ENCODE measurements around the gene C6orf132.

C6orf132 gene

DNA sequence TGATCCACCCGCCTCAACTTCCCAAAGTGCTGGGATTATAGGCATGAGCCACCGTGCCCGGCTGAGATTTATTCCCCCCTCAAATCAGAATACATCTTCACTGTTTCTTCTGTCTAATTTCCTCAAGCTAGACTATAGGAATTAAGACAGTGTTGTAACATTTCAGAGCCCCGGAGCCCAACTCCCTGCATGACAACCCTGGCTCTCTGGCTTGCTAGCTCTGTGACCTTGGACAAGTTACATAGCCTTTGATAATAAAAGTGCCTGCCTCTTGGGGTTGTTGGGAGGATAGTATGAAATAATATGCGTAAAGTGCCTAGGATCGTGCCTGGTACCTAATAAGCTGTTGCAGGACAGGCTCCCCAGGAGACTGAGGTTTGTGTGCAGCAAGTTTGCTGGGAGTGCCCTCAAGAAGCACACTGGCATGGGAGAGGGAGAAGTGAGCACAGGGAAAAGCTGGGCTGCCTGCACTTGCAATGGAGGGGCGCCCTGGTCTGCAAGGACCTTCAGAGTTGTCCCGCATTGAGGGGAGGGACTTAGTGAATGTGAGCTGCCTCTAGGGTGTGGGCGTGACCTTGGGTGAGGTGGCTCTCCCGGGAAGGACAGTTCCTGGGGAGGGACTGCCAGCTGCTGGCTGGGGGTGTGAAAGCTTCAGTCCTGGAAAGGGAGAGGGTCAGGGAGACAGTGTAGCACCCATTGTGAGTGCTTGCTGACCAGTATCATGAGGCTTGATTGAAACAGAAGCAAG is 48.7 kb downstream of the C6orf132 start:
- Mint-ChIP-seq H3K27me3 (ENCODE audit: low read depth) (no peaks in the 10 kb centered on the region), H3K9me3 (no peaks in the 10 kb centered on the region), H3K36me3 (ENCODE audit: low read depth) (no peaks in the 10 kb centered on the region), H3K4me3 (no peak overlapping the region), H3K4me1 (ENCODE audit: low read depth) (no peaks in the 10 kb centered on the region), H3K27ac (no peak overlapping the region)

DNA sequence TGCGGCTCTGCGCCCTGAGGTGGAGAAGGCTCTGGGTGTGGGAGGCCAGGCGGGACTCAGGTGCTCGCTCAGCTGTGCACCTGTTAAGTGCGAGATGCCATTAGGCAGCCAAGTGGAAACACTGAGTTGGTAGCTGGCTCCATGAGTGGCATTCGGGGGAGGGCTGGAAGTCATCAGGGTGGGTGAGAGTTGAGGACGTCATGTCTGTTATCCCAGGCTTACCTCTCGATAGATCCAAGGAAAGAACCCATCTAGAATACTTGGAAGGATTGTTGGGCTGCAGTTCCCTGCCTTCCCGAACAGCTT is 50.7 kb downstream of the C6orf132 start:
- H3K9me3 Mint-ChIP-seq: no peaks in the 10 kb centered on the region
- H3K4me3 Mint-ChIP-seq: no peak overlapping the region
- H3K36me3 Mint-ChIP-seq (ENCODE audit: low read depth): no peaks in the 10 kb centered on the region
- no peaks in the 10 kb centered on the region for H3K27me3 Mint-ChIP-seq (ENCODE audit: low read depth)
- no peaks in the 10 kb centered on the region for H3K4me1 Mint-ChIP-seq (ENCODE audit: low read depth)
- H3K27ac Mint-ChIP-seq: no peak overlapping the region

DNA sequence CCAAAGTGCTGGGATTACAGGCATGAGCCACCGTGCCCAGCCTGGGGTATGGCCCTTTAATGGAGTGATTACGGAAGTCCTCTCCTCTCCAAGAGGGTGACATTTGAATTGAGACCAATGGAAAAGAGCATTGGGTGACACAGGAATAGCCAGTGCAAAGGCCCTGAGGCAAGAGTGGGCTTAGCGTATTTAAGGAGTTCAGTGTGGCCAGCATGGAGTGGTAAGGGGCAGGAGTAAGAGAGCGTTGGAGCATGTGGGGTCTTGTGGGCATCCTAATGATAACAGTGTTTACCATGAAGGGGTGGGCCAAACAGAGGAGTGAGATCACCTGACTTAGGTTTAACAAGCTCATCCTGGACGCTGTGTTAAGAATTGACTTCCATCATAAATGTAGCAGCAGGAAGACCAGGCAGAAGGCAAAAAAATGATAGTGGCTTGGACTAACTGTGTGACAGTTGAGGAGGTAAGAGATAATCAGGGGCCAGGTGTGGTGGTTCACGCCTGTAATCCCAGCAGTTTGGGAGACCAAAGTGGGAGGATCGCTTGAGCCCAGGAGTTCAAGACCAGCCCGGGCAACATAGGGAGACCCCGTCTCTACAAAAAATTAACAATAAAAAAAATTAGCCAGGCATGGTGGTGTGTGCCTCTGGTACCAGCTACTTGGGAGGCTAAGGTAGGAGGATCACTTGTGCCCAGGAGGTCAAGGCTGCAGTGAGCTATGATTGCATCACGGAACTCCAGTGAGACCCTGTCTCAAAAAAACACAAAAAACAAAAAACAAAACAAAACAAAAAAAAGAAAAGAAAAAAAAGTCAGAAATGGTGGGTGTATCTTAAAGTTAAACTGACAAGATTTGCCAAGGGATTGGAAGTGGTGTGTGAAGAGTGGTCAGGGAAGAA is 51.4 kb downstream of the C6orf132 start:
- H3K27ac Mint-ChIP-seq: no peak overlapping the region
- no peaks in the 10 kb centered on the region for H3K27me3 Mint-ChIP-seq (ENCODE audit: low read depth)
- no peak overlapping the region for H3K4me3 Mint-ChIP-seq

DNA sequence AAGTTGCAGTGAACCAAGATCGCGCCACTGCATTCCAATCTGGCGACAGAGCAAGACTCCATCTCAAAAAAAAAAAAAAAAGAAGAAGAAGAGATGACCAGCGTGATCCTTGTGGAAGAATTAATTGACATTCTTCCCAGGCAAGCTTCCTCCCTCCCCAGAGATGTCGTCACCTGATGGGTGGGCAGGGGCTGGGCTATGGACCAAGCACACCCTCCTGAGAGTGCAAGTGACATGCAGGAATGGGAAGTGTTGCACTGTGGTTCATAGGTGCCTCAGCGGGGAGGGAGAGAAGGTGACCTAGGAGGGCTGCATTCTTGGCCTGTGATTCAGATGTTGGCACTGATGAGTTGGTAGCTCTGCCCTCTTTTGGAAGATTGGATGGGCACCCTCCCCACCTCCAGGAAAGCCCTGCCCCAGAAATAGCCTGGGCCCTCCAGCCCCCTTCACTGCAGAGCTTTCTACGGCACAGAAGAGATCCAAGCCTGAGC is 54.3 kb downstream of the C6orf132 start:
- Mint-ChIP-seq H3K36me3 (ENCODE audit: low read depth) (peaks cover 3% of the 10 kb centered on the region), H3K9me3 (no peaks in the 10 kb centered on the region), H3K4me1 (ENCODE audit: low read depth) (no peaks in the 10 kb centered on the region), H3K4me3 (no peak overlapping the region), H3K27ac (no peak overlapping the region), H3K27me3 (ENCODE audit: low read depth) (no peaks in the 10 kb centered on the region)

More for the DNA sequence above, 51.4 kb downstream of the C6orf132 start:
- Mint-ChIP-seq H3K36me3 (ENCODE audit: low read depth) (no peaks in the 10 kb centered on the region), H3K9me3 (no peaks in the 10 kb centered on the region), H3K4me1 (ENCODE audit: low read depth) (no peaks in the 10 kb centered on the region)

DNA sequence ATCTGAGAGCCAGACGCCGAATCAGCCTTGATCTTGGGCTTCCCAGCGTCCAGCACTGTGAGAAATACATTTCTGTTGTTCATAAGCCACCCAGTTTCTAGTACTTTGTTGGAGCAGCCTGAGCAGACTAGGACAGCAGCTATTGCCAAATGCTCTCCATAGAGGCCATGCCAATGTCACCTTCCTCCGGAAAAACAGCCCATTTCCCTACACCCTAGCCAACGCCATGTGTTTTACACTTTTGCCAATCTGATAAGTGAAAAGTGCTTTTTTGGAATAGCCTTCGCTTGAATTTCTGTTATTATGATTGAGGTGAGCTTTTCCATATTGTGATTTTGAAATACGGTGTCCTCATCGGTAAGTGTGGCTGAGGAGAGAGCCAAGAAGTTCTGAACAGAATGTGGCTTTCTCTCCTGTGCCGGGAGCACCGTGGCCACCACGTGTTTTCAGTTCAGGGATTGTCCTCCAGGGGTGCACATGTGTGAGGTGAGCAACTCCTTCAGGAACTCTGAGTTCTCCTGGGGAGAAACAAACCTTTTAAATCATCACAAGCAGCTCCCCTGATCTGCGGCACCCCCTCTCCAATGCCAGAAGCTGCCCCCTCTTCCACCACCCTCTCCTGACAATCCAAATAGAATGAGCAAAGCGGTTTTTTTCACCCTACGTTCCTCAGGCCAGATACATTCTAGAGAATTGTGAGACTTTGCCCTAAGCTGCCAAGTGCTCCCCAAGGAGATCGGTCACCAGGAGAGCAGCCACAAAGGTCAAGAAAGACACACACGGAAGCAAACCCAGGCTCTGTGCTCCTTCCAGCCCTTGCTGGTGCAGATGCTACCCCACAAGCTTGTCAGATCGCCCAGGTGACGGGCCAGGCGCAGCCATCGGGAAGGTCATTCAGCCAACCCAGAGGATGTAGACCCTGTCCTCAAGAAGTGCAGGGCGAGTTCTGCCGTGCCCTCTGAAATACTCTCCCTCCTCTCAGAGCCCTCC is 56.1 kb downstream of the C6orf132 start:
- Mint-ChIP-seq H3K36me3 (ENCODE audit: low read depth) (peaks cover 13% of the 10 kb centered on the region), H3K27me3 (ENCODE audit: low read depth) (no peaks in the 10 kb centered on the region), H3K9me3 (no peaks in the 10 kb centered on the region), H3K27ac (no peak overlapping the region), H3K4me3 (no peak overlapping the region), H3K4me1 (ENCODE audit: low read depth) (no peaks in the 10 kb centered on the region)

DNA sequence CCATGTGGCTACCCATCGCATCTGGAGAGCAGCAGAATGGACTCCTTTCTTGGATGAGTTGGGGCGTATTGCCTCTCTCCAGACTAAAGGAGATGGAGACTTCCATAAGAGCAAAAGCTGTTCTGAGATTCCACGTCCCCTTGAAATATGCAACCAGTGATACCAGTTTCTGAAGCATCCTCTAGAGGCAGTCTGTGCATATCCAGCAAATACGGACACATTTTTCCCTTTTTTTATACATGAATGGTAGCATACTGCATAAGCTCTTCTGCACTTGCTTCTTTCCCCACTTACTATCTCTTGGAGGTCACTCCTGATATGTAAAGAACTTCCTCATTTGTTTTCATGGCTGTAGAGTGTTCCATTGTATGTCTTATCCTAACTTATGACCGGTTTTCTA is 57.5 kb downstream of the C6orf132 start:
- Mint-ChIP-seq H3K4me1 (ENCODE audit: low read depth) (no peaks in the 10 kb centered on the region), H3K36me3 (ENCODE audit: low read depth) (peaks cover 15% of the 10 kb centered on the region), H3K9me3 (no peaks in the 10 kb centered on the region), H3K27ac (no peak overlapping the region), H3K4me3 (no peak overlapping the region), H3K27me3 (ENCODE audit: low read depth) (no peaks in the 10 kb centered on the region)

DNA sequence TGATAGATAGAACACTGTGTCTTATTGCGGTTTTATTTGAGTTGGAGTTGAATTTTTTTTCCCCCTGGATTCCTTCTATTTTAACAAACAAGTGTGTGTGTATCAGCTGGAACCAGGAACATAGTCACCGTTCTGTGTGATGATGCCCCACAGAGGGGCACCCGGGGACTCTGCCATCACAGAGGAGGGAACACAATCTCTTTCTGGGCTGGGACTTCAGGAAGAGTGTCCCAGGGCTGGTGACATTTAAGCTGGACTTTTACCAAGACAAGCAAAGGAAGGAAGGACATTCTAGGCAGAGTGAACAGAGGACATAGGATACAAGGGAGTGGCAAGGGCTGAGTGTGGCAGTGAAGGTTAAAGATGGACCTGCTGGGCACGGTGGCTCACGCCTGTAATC is 58.9 kb downstream of the C6orf132 start:
- Mint-ChIP-seq H3K36me3 (ENCODE audit: low read depth) (peaks cover 20% of the 10 kb centered on the region), H3K9me3 (no peaks in the 10 kb centered on the region), H3K27ac (no peak overlapping the region), H3K4me3 (no peak overlapping the region), H3K27me3 (ENCODE audit: low read depth) (no peaks in the 10 kb centered on the region), H3K4me1 (ENCODE audit: low read depth) (no peaks in the 10 kb centered on the region)

DNA sequence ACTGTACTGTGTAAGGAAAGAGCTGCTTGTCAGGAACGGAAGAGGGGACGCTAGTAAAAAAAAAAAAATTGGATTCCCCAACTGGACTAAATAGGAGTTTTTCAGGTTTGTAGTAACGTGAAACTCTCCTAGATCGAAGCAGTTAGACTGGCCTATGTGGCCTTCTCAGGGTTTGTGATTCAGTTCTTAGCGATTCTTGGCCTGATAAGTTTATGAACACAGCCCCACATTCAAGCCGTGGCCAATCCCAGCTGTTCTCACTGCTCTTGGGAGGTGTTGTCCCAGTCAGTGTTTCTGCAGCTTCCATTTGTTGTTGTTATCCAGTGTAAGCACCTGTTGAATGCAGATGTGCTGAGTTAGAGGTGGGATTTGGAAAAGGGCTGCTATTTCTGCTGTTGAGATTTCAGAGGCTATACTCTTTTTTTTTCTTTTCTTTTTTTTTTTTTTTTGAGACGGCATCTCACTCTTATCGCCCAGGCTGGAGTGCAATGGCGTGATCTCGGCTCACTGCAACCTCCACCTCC is 62.4 kb downstream of the C6orf132 start:
- no peak overlapping the region for H3K4me3 Mint-ChIP-seq
- no peaks in the 10 kb centered on the region for H3K4me1 Mint-ChIP-seq (ENCODE audit: low read depth)
- peaks cover 22% of the 10 kb centered on the region for H3K36me3 Mint-ChIP-seq (ENCODE audit: low read depth)
- H3K27ac Mint-ChIP-seq: no peak overlapping the region
- H3K27me3 Mint-ChIP-seq (ENCODE audit: low read depth): no peaks in the 10 kb centered on the region
- H3K9me3 Mint-ChIP-seq: no peaks in the 10 kb centered on the region

DNA sequence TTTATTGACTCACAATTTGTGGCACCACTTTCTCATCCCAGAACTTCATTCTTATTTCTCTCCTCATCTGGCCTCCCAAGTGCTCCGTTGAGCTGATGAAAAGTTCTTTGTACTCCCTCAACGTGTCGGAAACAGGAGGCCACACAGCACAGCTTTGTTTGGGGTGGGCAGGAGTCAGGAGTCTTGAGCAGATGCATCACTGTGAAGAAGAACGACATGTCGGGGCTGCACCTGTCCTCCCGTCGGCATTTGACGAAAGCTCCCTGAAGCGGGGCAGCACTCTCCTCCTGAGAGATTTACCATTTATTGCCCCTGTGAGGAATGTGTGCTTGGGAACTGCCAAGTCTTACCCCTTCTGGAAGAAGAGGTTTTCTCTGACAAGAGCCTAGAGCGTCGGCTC is 64.0 kb downstream of the C6orf132 start:
- Mint-ChIP-seq H3K27me3 (ENCODE audit: low read depth) (no peaks in the 10 kb centered on the region), H3K36me3 (ENCODE audit: low read depth) (peaks cover 22% of the 10 kb centered on the region), H3K27ac (no peak overlapping the region), H3K4me1 (ENCODE audit: low read depth) (no peaks in the 10 kb centered on the region), H3K9me3 (no peaks in the 10 kb centered on the region), H3K4me3 (no peak overlapping the region)

DNA sequence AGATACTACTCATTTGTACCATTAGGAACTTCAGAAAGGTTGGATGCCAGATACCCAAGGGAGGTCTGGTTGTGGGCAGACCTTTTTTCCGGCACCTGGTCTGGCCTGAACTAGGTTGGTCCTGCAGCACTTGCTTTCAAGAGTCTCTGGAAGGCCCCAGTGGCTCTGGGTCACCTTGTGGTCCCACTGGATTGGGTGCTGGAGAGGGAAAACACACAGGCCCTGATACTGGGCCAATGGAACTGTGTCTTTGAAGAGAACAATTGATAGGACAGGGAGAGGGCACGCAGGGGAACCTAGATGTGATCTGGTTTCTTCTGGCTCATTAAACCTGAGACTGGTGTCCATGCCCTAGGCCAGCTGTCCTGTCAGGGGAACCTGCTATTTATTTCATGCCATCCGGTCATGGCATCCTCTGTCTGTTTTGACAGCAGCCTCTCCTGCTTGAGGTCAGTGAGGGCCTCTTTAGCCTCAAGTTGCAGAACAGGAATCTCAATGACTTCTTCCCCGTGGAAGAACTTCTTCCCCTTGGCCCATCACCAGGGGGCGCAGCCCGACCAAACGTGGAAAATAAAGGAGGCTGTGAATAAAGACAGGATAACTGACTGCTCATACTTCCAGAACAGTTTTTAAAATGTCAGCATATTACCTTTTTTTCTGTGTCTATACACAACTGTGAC is 67.1 kb downstream of the C6orf132 start:
- H3K4me3 Mint-ChIP-seq: no peak overlapping the region
- peaks cover 24% of the 10 kb centered on the region for H3K36me3 Mint-ChIP-seq (ENCODE audit: low read depth)
- no peak overlapping the region for H3K27ac Mint-ChIP-seq
- H3K27me3 Mint-ChIP-seq (ENCODE audit: low read depth): no peaks in the 10 kb centered on the region
- no peaks in the 10 kb centered on the region for H3K9me3 Mint-ChIP-seq
- no peaks in the 10 kb centered on the region for H3K4me1 Mint-ChIP-seq (ENCODE audit: low read depth)

DNA sequence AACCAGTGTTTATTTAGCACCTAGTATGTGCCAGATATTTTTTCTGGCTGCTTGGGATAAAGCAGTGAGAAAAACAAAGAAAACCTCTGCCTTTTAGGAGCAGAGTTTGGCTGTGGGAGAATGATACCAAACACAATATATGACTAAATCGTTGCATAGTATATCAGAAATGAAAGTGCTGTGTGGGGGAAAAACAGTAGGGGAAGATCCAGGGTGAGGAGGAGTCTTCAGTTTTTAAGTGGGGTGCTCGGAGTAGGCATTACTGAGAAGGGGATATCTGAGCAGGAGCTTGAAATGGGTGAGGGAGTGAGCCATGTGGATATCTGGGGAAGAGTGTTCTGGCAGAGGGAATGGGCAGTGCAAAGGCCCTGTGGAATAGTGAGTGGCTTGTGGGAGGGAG is 69.1 kb downstream of the C6orf132 start:
- H3K36me3 Mint-ChIP-seq (ENCODE audit: low read depth): peaks cover 17% of the 10 kb centered on the region
- H3K27ac Mint-ChIP-seq: peak overlapping the region; percentile 16
- H3K4me1 Mint-ChIP-seq (ENCODE audit: low read depth): no peaks in the 10 kb centered on the region
- no peaks in the 10 kb centered on the region for H3K27me3 Mint-ChIP-seq (ENCODE audit: low read depth)
- H3K4me3 Mint-ChIP-seq: no peak overlapping the region
- no peaks in the 10 kb centered on the region for H3K9me3 Mint-ChIP-seq

DNA sequence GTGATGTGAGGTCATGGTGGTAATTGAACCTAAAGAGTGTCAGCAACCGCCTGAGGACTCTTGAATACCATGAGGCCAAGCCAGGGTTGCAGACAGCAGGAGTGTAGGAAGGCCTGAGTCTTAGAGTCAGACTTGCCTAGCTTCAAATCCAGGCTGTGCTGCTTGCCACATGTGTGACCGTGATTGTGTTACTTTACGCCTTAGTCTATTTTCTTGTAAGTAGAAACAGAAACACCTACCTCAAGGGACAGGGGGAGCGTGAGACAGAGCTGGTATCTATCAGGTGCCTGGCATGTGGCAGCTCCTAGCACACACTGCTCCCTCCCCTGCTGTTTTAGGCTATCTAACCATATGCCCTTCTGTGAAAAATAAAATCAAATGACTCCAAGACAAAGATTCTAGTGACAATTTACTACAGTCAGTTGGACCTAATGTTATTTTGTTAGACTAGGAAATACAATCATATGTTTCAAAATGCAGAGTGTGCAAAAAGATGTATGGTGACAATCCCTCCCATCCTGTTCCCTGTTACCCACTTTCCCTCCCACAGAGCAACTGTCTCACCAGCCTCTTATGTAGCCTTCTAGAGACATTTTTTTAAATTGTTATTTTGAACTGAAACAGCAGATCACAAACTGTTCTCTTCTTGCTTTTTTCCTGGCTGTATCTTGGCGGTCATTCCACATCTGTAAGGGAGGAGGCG is 70.4 kb downstream of the C6orf132 start:
- Mint-ChIP-seq H3K4me3 (no peak overlapping the region), H3K4me1 (ENCODE audit: low read depth) (no peaks in the 10 kb centered on the region), H3K27ac (peak overlapping the region; percentile 26), H3K27me3 (ENCODE audit: low read depth) (no peaks in the 10 kb centered on the region), H3K36me3 (ENCODE audit: low read depth) (peaks cover 15% of the 10 kb centered on the region), H3K9me3 (no peaks in the 10 kb centered on the region)

DNA sequence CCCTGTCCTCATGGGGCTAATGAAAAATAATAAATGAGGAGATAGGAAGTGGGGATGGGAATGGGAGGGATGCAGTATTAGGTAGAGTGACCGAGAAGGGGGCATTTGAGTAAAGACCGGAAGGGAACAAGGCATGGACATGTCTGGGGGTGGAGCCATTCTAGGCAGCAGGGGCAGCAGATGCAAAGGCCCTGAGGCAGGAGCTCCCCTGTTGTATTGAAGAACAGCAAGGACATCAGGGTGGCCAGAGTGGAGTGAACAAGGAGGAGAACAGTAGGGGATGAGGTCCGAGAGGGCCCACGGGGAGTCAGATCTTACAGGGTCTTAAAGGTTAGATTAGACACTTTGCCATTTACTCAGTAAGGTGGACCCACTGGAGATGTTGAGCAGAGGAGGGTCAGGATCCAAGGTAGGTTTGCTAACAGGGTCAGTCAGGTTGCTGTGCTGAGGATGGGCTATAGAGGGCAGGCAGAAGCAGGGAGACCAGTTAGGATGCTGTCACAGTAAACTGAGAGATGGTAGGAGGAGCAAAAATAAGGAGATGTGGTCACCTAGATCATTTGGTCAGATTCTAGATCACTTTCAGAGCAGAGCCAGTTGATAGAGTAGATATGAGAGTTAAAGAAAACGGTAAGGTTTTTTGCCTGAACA is 73.4 kb downstream of the C6orf132 start:
- Mint-ChIP-seq H3K4me3 (no peak overlapping the region), H3K9me3 (no peaks in the 10 kb centered on the region), H3K27ac (no peak overlapping the region), H3K4me1 (ENCODE audit: low read depth) (no peaks in the 10 kb centered on the region), H3K27me3 (ENCODE audit: low read depth) (no peaks in the 10 kb centered on the region), H3K36me3 (ENCODE audit: low read depth) (peaks cover 18% of the 10 kb centered on the region)
